ENCODE measurements around the gene AMER1.

DNA sequence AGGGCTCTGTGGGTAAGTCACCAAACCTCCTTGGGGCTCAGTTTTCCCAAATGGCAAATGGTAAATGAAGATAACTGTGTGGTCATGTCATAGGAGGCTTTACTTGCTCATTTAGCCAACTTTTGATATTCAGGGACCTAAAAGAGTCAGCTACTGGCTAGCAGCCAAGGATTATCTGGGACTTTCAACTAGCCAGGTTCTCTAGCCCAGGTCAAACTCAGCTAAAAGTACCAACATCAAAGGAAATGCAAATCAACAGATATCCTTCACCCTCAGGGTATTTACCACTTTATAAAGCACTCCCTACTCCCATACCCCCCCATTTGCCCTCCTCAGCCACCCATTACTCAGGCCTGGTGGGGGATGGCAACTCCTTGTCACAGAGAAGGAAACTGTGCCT, 7.5 kb downstream of the AMER1 start:
- TF ChIP-seq CTCF (IDR thresholded peaks at IDR 0.05; ENCODE audit: low read depth, low read length) (no peak), EZH2phosphoT487 (IDR thresholded peaks at IDR 0.05; ENCODE audit: low read depth) (no peak)

Measured in OCI-LY3 (cell line).